Body of pancreas (tissue), 4 donors: ENCODE results near the gene FBXO3.

ENCODE experiments used
- CTCF ChIP-seq, 7 experiments: fragments of 450-650 bp in 4 of 7; fragments of 200-600 bp in 3 of 7; sonication (generic) in 3 of 7; IDR thresholded peaks; one replicate each; pipeline ENCODE4 v1.5.1; 2016 to 2019; ENCODE audit warnings: antibody characterized with exemption in 7 of 7
- POLR2A ChIP-seq, 3 donors: fragments of 450-650 bp; IDR thresholded peaks; one replicate each; pipeline ENCODE4 v1.6.1; 2016; ENCODE audit warnings: antibody characterized with exemption in 3 of 3, mild to moderate bottlenecking in 2 of 3

- TF ChIP-seq CTCF (IDR thresholded peaks at IDR 0.05) (no peak), POLR2A (IDR thresholded peaks at IDR 0.05) (no peak)
Observed at GRCh38 chr11:33743291-33743690, 31.0 kb downstream of the FBXO3 start.
